HepG2 (cell line): Measurements from ENCODE around the gene PRPSAP2. TPM values are rescaled to one million over a fixed set of nuclear protein-coding genes. Genes with fewer than 3 reads are reported as not detected.

Experiments
- ATAC-seq: fragments of 200-7000 bp; cut with Tn5 transposase; 3 replicates; pipeline ENCODE4 v1.9.1; 2020; ENCODE audit warnings: mild to moderate bottlenecking, moderate library complexity
- BruUV-seq: library from RNA; stranded (reverse); fragments of 400-500 nt; replicated peaks from 2 replicates; lab custom pipeline; 2021; lab: Mats Ljungman, UMichigan
- CTCF ChIA-PET: fragments of 300-600 bp; formaldehyde crosslinking; extraction: SDS; loops from one replicate; lab custom pipeline; 2021; ENCODE audit warnings: low total read pairs, inconsistent platforms, low intra/inter-chr PET ratio; lab: Yijun Ruan, JAX
- POLR2A ChIA-PET: fragments of 350-600 bp; sonication (Branson Sonifier 250); formaldehyde crosslinking; loops from one replicate; lab custom pipeline; 2020; ENCODE audit warnings: antibody characterized with exemption, inconsistent platforms; lab: Yijun Ruan, JAX
- DNase-seq: peaks from one replicate; pipeline ENCODE4 v3.0.0-alpha.2; 2015; ENCODE audit warnings: low spot score
- FAIRE-seq: peaks from 3 replicates; lab custom pipeline; 2011; peaks lifted over from hg19 to GRCh38; lab: Jason Lieb, UNC
- H2AFZ ChIP-seq: one replicate; pipeline ENCODE4 v1.6.1; 2011; ENCODE audit warnings: low read length, inconsistent platforms
- H3K27ac ChIP-seq: fragments of 300-600 bp; 3 replicates; pipeline ENCODE4 v1.8.0; 2011; ENCODE audit warnings: mixed run types, mild to moderate bottlenecking, mixed read lengths, low read length, inconsistent platforms; ENCODE audit not compliant: insufficient read depth; ENCODE audit errors: extremely low read length
- H3K27me3 ChIP-seq, 2 experiments: fragments of 200-600 bp in 1 of 2; 2 replicates in 1 of 2; 3 replicates in 1 of 2; pipeline versions ENCODE4 v1.6.0 to v1.8.0; 2011; ENCODE audit warnings: low read length in 2 of 2, mild to moderate bottlenecking in 2 of 2, moderate library complexity in 2 of 2, inconsistent platforms in 1 of 2; ENCODE audit not compliant: insufficient read depth in 2 of 2, control insufficient read depth in 1 of 2
- H3K36me3 ChIP-seq, 2 experiments: fragments of 200-600 bp in 1 of 2; replicated peaks in 1 of 2; 2 replicates in 1 of 2; 3 replicates in 1 of 2; pipeline versions ENCODE4 v1.5.1 to v1.8.0; 2011; ENCODE audit warnings: low read length in 2 of 2, inconsistent platforms in 1 of 2; ENCODE audit not compliant: insufficient read depth in 2 of 2, control insufficient read depth in 1 of 2
- H3K4me1 ChIP-seq: 2 replicates; pipeline ENCODE4 v1.5.1; 2012; ENCODE audit warnings: low read length, inconsistent platforms; ENCODE audit not compliant: insufficient read depth
- H3K4me2 ChIP-seq: 2 replicates; pipeline ENCODE4 v1.6.0; 2011; ENCODE audit warnings: low read depth, low read length, inconsistent platforms
- H3K4me3 ChIP-seq, 3 experiments: fragments of 200-600 bp in 1 of 3; sonication (generic), shearing (Covaris generic) in 1 of 3; replicated peaks in 1 of 3; 2 replicates each; pipeline ENCODE4 v1.5.1; 2011 to 2016; ENCODE audit warnings: low read length in 3 of 3, inconsistent platforms in 2 of 3, low read depth in 2 of 3, mild to moderate bottlenecking in 2 of 3, control low read depth in 1 of 3, mixed read lengths in 1 of 3; ENCODE audit not compliant: insufficient read depth in 1 of 3
- H3K79me2 ChIP-seq: one replicate; pipeline ENCODE4 v1.6.1; 2011; ENCODE audit warnings: low read length, inconsistent platforms; ENCODE audit not compliant: insufficient read depth
- H3K9ac ChIP-seq: 2 replicates; pipeline ENCODE4 v1.6.0; 2011; ENCODE audit warnings: mild to moderate bottlenecking, low read depth, low read length, inconsistent platforms; ENCODE audit not compliant: insufficient read depth
- H3K9me3 ChIP-seq: 2 replicates; pipeline ENCODE4 v1.5.1; 2012; ENCODE audit warnings: mild to moderate bottlenecking, low read length
- H4K20me1 ChIP-seq: 2 replicates; pipeline ENCODE4 v1.6.0; 2011; ENCODE audit warnings: inconsistent platforms, mild to moderate bottlenecking, low read length, moderate library complexity; ENCODE audit not compliant: insufficient read depth
- EHMT2 ChIP-seq: fragments of 200-600 bp; sonication (generic); IDR thresholded peaks from 2 replicates; pipeline ENCODE4 v1.7.0; 2017; ENCODE audit warnings: antibody characterized with exemption, low read depth, low read length, borderline replicate concordance
- ZMYM4 ChIP-seq: sonication (generic); formaldehyde crosslinking; IDR thresholded peaks from 2 replicates; pipeline ENCODE4 v1.8.1; 2023; ENCODE audit warnings: mild to moderate bottlenecking, missing genetic modification reagents
- ZNF652 ChIP-seq: IDR thresholded peaks from 2 replicates; pipeline ENCODE4 v1.6.1; 2016; ENCODE audit warnings: low read depth, borderline replicate concordance
- ZNF713 ChIP-seq: sonication (generic); formaldehyde crosslinking; IDR thresholded peaks from 2 replicates; pipeline ENCODE4 v1.4.0; 2020; ENCODE audit warnings: mild to moderate bottlenecking, missing genetic modification reagents
- WGBS: methylation state at CpG from one replicate; pipeline ENCODE4 v1.1.6; 2017; ENCODE audit warnings: low lambda C conversion rate; 5-methylcytosine and 5-hydroxymethylcytosine counted together
- in situ Hi-C: cut with HindIII; loops from 2 replicates; pipeline ENCODE4 v1.10.0; 2017; ENCODE audit warnings: low pct_unique_long_range_greater_than_20kb; ENCODE audit not compliant: extremely low pct_ligation_motif_present
- intact Hi-C: fragments of 100-400 bp; cut with micrococcal nuclease; formaldehyde crosslinking; loops from one replicate; pipeline ENCODE4 v1.10.0; 2022; ENCODE audit not compliant: unreplicated experiment
- polyA plus RNA-seq, 8 experiments: library from polyadenylated mRNA; depleted of rRNA in 3 of 8; stranded (reverse) in 7 of 8; unstranded in 1 of 8; fragments of >200 nt; fragmentation: Illumina TruSeq in 4 of 8; extraction: Trizol in 4 of 8; gene quantifications; 2 replicates each; pipeline versions ENCODE4 v1.2.1 to v1.2.3, GENCODE V29; 2011 to 2016; ENCODE audit warnings: low read depth in 4 of 8, missing spikeins in 1 of 8, mixed read lengths in 1 of 8; ENCODE audit not compliant: insufficient read depth in 1 of 8
- total RNA-seq, 5 experiments: library from RNA; depleted of rRNA; stranded (reverse); fragments of >200 nt; fragmentation: Illumina TruSeq; extraction: Trizol; gene quantifications; 2 replicates each; pipeline ENCODE4 v1.2.3, GENCODE V29; 2016; ENCODE audit warnings: low read depth in 1 of 5
- TF ChIP-seq, protein P1 (sequence below): sonication (generic); formaldehyde crosslinking; IDR thresholded peaks from 2 replicates; pipeline ENCODE4 v1.4.0; 2020; ENCODE audit warnings: missing genetic modification reagents, borderline replicate concordance
- TF ChIP-seq, protein P2 (sequence below), 2 experiments: fragments of 450-650 bp in 1 of 2; sonication (generic) in 1 of 2; formaldehyde crosslinking in 1 of 2; IDR thresholded peaks; 2 replicates each; pipeline versions ENCODE4 v1.6.1 to v1.8.0; 2016 to 2022; ENCODE audit warnings: antibody characterized with exemption in 1 of 2, mild to moderate bottlenecking in 1 of 2, missing genetic modification reagents in 1 of 2

PRPSAP2 gene
- total and polyA plus RNA-seq, 2 of the 13 experiments (the other 11 are each of a cell fraction or from before 2014, with no cell fraction given) = 34.0 to 58.9 TPM

DNA sequence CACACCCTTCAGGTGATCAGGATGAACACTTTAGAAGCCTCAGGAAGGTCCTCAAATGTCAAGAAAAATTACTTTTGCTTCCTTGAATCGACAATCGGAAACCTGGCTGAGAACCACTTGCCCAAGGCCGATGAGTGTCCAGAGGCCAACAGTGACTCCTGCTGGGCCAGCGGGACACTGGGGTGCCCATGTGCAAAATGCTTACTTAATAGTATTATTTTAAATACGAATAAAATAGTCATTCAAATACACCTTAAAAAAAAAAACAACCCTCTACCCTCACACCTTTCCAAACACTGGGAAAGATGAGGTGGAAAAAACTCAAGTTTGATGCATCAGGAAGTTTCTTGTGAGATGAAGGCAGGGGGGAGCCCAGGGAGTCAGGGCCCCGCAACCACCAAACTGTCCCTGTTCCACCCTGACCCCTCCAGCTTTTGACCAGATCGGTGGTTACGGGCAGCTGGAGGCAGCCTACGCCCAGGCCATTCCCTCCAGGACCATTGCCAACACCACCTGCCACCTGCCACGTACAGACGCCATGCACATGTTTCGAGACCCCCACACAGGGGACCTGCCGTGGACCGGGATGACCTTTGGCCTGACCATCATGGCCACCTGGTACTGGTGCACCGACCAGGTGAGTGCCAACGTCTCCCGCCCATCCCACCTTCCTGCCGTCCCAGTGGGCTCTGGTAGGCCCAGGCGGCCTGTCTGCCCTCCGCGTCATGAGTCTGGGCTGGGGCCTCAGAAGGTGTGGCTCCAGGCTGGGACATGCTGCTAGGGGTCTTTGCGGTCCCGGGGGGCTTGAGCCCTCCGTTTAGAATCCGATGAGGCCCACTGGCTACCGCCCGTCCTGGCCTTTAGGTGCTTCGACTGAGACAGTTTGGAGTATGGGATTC is 112.9 kb downstream of the PRPSAP2 start:
- Histone ChIP-seq H3K27me3 (no peaks in the 10 kb centered on the region), H3K79me2 (no peaks in the 10 kb centered on the region), H3K27ac (no peak overlapping the region), H3K4me1 (peaks cover 33% of the 10 kb centered on the region), H3K9me3 (no peaks in the 10 kb centered on the region), H3K4me3 (no peak overlapping the region), H4K20me1 (no peaks in the 10 kb centered on the region), H3K36me3 (peaks cover 19 to 46% of the 10 kb centered on the region in 2 experiments), H3K9ac (no peak overlapping the region), H2AFZ (no peak overlapping the region), H3K4me2 (no peak overlapping the region)
- BruUV-seq = TSS peak; percentile 45
- FAIRE-seq = no peak
- ATAC-seq = no peak
- intact Hi-C loops (no loop called here), in situ Hi-C loops (no loop called here)
- 94% methylated on average over 25 of the region's 28 CpGs for WGBS
- CTCF ChIA-PET = no interaction called here
- TF ChIP-seq ZMYM4 (CRISPR knock-in tag) = no peak
- 0 out of 2 replicates have a peak, but pooled peaks have one; percentile 65 for TF ChIP-seq EHMT2
- TF ChIP-seq, protein P1, sequence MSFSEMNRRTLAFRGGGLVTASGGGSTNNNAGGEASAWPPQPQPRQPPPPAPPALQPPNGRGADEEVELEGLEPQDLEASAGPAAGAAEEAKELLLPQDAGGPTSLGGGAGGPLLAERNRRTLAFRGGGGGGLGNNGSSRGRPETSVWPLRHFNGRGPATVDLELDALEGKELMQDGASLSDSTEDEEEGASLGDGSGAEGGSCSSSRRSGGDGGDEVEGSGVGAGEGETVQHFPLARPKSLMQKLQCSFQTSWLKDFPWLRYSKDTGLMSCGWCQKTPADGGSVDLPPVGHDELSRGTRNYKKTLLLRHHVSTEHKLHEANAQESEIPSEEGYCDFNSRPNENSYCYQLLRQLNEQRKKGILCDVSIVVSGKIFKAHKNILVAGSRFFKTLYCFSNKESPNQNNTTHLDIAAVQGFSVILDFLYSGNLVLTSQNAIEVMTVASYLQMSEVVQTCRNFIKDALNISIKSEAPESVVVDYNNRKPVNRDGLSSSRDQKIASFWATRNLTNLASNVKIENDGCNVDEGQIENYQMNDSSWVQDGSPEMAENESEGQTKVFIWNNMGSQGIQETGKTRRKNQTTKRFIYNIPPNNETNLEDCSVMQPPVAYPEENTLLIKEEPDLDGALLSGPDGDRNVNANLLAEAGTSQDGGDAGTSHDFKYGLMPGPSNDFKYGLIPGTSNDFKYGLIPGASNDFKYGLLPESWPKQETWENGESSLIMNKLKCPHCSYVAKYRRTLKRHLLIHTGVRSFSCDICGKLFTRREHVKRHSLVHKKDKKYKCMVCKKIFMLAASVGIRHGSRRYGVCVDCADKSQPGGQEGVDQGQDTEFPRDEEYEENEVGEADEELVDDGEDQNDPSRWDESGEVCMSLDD (CRISPR knock-in tag) = no peak
- TF ChIP-seq, protein P2, sequence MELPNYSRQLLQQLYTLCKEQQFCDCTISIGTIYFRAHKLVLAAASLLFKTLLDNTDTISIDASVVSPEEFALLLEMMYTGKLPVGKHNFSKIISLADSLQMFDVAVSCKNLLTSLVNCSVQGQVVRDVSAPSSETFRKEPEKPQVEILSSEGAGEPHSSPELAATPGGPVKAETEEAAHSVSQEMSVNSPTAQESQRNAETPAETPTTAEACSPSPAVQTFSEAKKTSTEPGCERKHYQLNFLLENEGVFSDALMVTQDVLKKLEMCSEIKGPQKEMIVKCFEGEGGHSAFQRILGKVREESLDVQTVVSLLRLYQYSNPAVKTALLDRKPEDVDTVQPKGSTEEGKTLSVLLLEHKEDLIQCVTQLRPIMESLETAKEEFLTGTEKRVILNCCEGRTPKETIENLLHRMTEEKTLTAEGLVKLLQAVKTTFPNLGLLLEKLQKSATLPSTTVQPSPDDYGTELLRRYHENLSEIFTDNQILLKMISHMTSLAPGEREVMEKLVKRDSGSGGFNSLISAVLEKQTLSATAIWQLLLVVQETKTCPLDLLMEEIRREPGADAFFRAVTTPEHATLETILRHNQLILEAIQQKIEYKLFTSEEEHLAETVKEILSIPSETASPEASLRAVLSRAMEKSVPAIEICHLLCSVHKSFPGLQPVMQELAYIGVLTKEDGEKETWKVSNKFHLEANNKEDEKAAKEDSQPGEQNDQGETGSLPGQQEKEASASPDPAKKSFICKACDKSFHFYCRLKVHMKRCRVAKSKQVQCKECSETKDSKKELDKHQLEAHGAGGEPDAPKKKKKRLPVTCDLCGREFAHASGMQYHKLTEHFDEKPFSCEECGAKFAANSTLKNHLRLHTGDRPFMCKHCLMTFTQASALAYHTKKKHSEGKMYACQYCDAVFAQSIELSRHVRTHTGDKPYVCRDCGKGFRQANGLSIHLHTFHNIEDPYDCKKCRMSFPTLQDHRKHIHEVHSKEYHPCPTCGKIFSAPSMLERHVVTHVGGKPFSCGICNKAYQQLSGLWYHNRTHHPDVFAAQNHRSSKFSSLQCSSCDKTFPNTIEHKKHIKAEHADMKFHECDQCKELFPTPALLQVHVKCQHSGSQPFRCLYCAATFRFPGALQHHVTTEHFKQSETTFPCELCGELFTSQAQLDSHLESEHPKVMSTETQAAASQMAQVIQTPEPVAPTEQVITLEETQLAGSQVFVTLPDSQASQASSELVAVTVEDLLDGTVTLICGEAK (IDR thresholded peaks at IDR 0.05) = no peak
- TF ChIP-seq, protein P2 (CRISPR knock-in tag; IDR thresholded peaks at IDR 0.05) = no peak
- TF ChIP-seq ZNF652 (CRISPR knock-in tag) = no peak
- no peak for TF ChIP-seq ZNF713 (CRISPR knock-in tag)
- no peak for DNase-seq
- POLR2A ChIA-PET = no interaction called here
